ENCODE data around the gene CFB.

Gene CFB

GRCh38 chr6:31947070-31947675, 1.3 kb downstream of the CFB start:
- Histone ChIP-seq H3K4me3 (replicated peaks; ENCODE audit: insufficient read depth, low read length) (no peak overlapping the region), H3K27ac (replicated peaks) (no peak overlapping the region), H3K27me3 (ENCODE audit: insufficient read depth, poor library complexity, severe bottlenecking) (peaks cover 4% of the 10 kb centered on the region)
- TF ChIP-seq REST (IDR thresholded peaks at IDR 0.05; ENCODE audit: insufficient replicate concordance, low read depth), result no peak
- TF ChIP-seq POLR2AphosphoS5 (IDR thresholded peaks at IDR 0.05; ENCODE audit: low read depth), result no peak
- no peak for TF ChIP-seq SPI1 (IDR thresholded peaks at IDR 0.05; ENCODE audit: borderline replicate concordance, low read depth)
- TF ChIP-seq, protein P1, sequence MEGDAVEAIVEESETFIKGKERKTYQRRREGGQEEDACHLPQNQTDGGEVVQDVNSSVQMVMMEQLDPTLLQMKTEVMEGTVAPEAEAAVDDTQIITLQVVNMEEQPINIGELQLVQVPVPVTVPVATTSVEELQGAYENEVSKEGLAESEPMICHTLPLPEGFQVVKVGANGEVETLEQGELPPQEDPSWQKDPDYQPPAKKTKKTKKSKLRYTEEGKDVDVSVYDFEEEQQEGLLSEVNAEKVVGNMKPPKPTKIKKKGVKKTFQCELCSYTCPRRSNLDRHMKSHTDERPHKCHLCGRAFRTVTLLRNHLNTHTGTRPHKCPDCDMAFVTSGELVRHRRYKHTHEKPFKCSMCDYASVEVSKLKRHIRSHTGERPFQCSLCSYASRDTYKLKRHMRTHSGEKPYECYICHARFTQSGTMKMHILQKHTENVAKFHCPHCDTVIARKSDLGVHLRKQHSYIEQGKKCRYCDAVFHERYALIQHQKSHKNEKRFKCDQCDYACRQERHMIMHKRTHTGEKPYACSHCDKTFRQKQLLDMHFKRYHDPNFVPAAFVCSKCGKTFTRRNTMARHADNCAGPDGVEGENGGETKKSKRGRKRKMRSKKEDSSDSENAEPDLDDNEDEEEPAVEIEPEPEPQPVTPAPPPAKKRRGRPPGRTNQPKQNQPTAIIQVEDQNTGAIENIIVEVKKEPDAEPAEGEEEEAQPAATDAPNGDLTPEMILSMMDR (IDR thresholded peaks at IDR 0.05; ENCODE audit: insufficient read depth, low read length), result no peak
- TF ChIP-seq GABPA (IDR thresholded peaks at IDR 0.05; ENCODE audit: low read depth), result no peak
- DNase-seq (ENCODE audit: low read depth in 1 of 2, low spot score in 1 of 2), result no peak

DNA sequence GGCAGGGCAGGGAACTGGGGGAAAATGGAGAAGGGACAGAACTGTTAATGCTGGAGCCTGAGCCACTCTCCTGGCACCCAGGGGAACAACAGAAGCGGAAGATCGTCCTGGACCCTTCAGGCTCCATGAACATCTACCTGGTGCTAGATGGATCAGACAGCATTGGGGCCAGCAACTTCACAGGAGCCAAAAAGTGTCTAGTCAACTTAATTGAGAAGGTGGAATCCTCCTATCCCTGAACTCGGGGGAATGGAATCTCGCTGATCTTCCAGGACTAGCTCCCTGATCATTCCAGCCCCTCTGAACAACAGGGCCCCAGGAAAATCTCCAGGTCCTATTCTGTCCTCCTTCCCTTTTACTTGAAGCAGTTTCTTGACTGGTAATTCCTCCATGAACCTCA, 2.0 kb downstream of the CFB start:
- no peak for DNase-seq (ENCODE audit: low read depth in 1 of 2, low spot score in 1 of 2)
- H3K27ac ChIP-seq (replicated peaks), result no peak overlapping the region
- H3K4me3 ChIP-seq (replicated peaks; ENCODE audit: insufficient read depth, low read length), result no peak overlapping the region
- H3K27me3 ChIP-seq (ENCODE audit: insufficient read depth, poor library complexity, severe bottlenecking), result peaks cover 4% of the 10 kb centered on the region
- no peak for TF ChIP-seq REST (IDR thresholded peaks at IDR 0.05; ENCODE audit: insufficient replicate concordance, low read depth)
- TF ChIP-seq SPI1 (IDR thresholded peaks at IDR 0.05; ENCODE audit: borderline replicate concordance, low read depth), result no peak
- TF ChIP-seq GABPA (IDR thresholded peaks at IDR 0.05; ENCODE audit: low read depth), result no peak
- TF ChIP-seq, protein P1 (IDR thresholded peaks at IDR 0.05; ENCODE audit: insufficient read depth, low read length), result no peak
- TF ChIP-seq POLR2AphosphoS5 (IDR thresholded peaks at IDR 0.05; ENCODE audit: low read depth), result no peak

DNA sequence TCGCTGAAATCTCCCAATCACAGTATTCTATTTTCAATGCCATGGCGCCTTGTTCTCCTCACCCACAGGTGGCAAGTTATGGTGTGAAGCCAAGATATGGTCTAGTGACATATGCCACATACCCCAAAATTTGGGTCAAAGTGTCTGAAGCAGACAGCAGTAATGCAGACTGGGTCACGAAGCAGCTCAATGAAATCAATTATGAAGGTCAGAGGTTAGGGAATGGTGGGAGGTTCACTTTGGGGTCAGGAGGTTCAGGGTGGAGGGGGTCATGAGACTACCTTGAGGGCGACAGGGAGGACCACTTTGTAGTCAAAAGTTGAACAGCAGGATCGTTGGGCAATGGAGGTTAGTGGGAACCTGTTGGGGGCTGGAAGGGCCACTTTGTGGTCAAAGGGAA, 2.4 kb downstream of the CFB start:
- H3K27me3 ChIP-seq (ENCODE audit: insufficient read depth, poor library complexity, severe bottlenecking), result peaks cover 2% of the 10 kb centered on the region
- no peak for DNase-seq (ENCODE audit: low read depth in 1 of 2, low spot score in 1 of 2)
- no peak overlapping the region for H3K27ac ChIP-seq (replicated peaks)
- TF ChIP-seq POLR2AphosphoS5 (IDR thresholded peaks at IDR 0.05; ENCODE audit: low read depth) (no peak), SPI1 (IDR thresholded peaks at IDR 0.05; ENCODE audit: borderline replicate concordance, low read depth) (no peak), REST (IDR thresholded peaks at IDR 0.05; ENCODE audit: insufficient replicate concordance, low read depth) (no peak), GABPA (IDR thresholded peaks at IDR 0.05; ENCODE audit: low read depth) (no peak)
- TF ChIP-seq, protein P1 (IDR thresholded peaks at IDR 0.05; ENCODE audit: insufficient read depth, low read length), result no peak
- no peak overlapping the region for H3K4me3 ChIP-seq (replicated peaks; ENCODE audit: insufficient read depth, low read length)

All from HL-60 (cell line).